Skin epidermis (tissue), 12 donors: ENCODE results near the gene PDZD2.

Source experiments
- H3K27ac ChIP-seq, 21 experiments: fragments of 200-600 bp; sonication (generic) in 11 of 21; one replicate each; pipeline ENCODE4 v1.5.0; 2020; ENCODE audit warnings: mild to moderate bottlenecking in 3 of 21, inconsistent platforms in 2 of 21, moderate library complexity in 2 of 21
- H3K4me3 ChIP-seq, 7 experiments: fragments of 200-600 bp; sonication (generic) in 2 of 7; one replicate each; pipeline ENCODE4 v1.5.0; 2020; ENCODE audit warnings: inconsistent platforms in 2 of 7, mild to moderate bottlenecking in 2 of 7, moderate library complexity in 1 of 7

The PDZD2 gene

GRCh38 chr5:31805785-31806400 lies 167.0 kb downstream of the PDZD2 start:
- Histone ChIP-seq H3K27ac (no peak overlapping the region), H3K4me3 (no peak overlapping the region)

GRCh38 chr5:31806561-31806960 lies 167.6 kb downstream of the PDZD2 start:
- no peak overlapping the region for H3K27ac ChIP-seq
- H3K4me3 ChIP-seq = no peak overlapping the region

- Histone ChIP-seq H3K27ac (no peak overlapping the region), H3K4me3 (no peak overlapping the region)
Observed at GRCh38 chr5:31807789-31808540, 169.0 kb downstream of the PDZD2 start.

GRCh38 chr5:31809050-31809870 lies 170.3 kb downstream of the PDZD2 start:
- Histone ChIP-seq H3K4me3 (no peak overlapping the region), H3K27ac (no peak overlapping the region)

GRCh38 chr5:31811210-31811609 lies 172.3 kb downstream of the PDZD2 start:
- H3K4me3 ChIP-seq = no peak overlapping the region
- H3K27ac ChIP-seq = no peak overlapping the region

- Histone ChIP-seq H3K4me3 (no peak overlapping the region), H3K27ac (no peak overlapping the region)
Observed at GRCh38 chr5:31815376-31815775, 176.4 kb downstream of the PDZD2 start.

- H3K27ac ChIP-seq = no peak overlapping the region
- no peak overlapping the region for H3K4me3 ChIP-seq
Observed at GRCh38 chr5:31819926-31820516, 181.1 kb downstream of the PDZD2 start.

- Histone ChIP-seq H3K4me3 (no peak overlapping the region), H3K27ac (no peak overlapping the region)
Observed at GRCh38 chr5:31823472-31823871, 184.5 kb downstream of the PDZD2 start.

- no peak overlapping the region for H3K4me3 ChIP-seq
- no peak overlapping the region for H3K27ac ChIP-seq
Observed at GRCh38 chr5:31824869-31825517, 186.1 kb downstream of the PDZD2 start.

- Histone ChIP-seq H3K27ac (no peak overlapping the region), H3K4me3 (no peak overlapping the region)
Observed at GRCh38 chr5:31825518-31826068, 186.7 kb downstream of the PDZD2 start.

GRCh38 chr5:31827867-31828266 lies 188.9 kb downstream of the PDZD2 start:
- Histone ChIP-seq H3K27ac (no peak overlapping the region), H3K4me3 (no peak overlapping the region)

- Histone ChIP-seq H3K27ac (no peak overlapping the region), H3K4me3 (no peak overlapping the region)
Observed at GRCh38 chr5:31832966-31833365, 194.0 kb downstream of the PDZD2 start.

GRCh38 chr5:31833710-31834109 lies 194.8 kb downstream of the PDZD2 start:
- Histone ChIP-seq H3K27ac (no peak overlapping the region), H3K4me3 (no peak overlapping the region)

GRCh38 chr5:31844622-31845345 lies 205.9 kb downstream of the PDZD2 start:
- H3K4me3 ChIP-seq = no peak overlapping the region
- no peak overlapping the region for H3K27ac ChIP-seq

- H3K27ac ChIP-seq = no peak overlapping the region
Observed at GRCh38 chr5:31845361-31845760, 206.4 kb downstream of the PDZD2 start.

GRCh38 chr5:31846934-31847333 lies 208.0 kb downstream of the PDZD2 start:
- no peak overlapping the region for H3K27ac ChIP-seq
- no peak overlapping the region for H3K4me3 ChIP-seq

More at GRCh38 chr5:31845361-31845760, 206.4 kb downstream of the PDZD2 start:
- no peak overlapping the region for H3K4me3 ChIP-seq

- no peak overlapping the region for H3K4me3 ChIP-seq
- no peak overlapping the region for H3K27ac ChIP-seq
Observed at GRCh38 chr5:31847354-31847753, 208.4 kb downstream of the PDZD2 start.

- H3K4me3 ChIP-seq = no peak overlapping the region
- H3K27ac ChIP-seq = no peak overlapping the region
Observed at GRCh38 chr5:31850981-31851689, 212.2 kb downstream of the PDZD2 start.
